Testis (tissue), 2 donors: ENCODE results near the gene UPK3A.

Experiments
- POLR2A ChIP-seq: fragments of 450-650 bp; IDR thresholded peaks from one replicate; pipeline ENCODE4 v1.6.1; 2017; ENCODE audit warnings: antibody characterized with exemption, mild to moderate bottlenecking, moderate library complexity
- TF ChIP-seq, protein P1 (sequence below), 3 experiments: fragments of 450-650 bp in 2 of 3; fragments of 200-600 bp in 1 of 3; sonication (generic) in 1 of 3; IDR thresholded peaks; one replicate each; pipeline ENCODE4 v1.5.1; 2016 to 2019; ENCODE audit warnings: antibody characterized with exemption in 3 of 3, mild to moderate bottlenecking in 2 of 3, moderate library complexity in 1 of 3

- TF ChIP-seq, protein P1, sequence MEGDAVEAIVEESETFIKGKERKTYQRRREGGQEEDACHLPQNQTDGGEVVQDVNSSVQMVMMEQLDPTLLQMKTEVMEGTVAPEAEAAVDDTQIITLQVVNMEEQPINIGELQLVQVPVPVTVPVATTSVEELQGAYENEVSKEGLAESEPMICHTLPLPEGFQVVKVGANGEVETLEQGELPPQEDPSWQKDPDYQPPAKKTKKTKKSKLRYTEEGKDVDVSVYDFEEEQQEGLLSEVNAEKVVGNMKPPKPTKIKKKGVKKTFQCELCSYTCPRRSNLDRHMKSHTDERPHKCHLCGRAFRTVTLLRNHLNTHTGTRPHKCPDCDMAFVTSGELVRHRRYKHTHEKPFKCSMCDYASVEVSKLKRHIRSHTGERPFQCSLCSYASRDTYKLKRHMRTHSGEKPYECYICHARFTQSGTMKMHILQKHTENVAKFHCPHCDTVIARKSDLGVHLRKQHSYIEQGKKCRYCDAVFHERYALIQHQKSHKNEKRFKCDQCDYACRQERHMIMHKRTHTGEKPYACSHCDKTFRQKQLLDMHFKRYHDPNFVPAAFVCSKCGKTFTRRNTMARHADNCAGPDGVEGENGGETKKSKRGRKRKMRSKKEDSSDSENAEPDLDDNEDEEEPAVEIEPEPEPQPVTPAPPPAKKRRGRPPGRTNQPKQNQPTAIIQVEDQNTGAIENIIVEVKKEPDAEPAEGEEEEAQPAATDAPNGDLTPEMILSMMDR (IDR thresholded peaks at IDR 0.05): no peak
- peak; percentile 27 for TF ChIP-seq POLR2A
Measured at GRCh38 chr22:45309422-45310227, 24.9 kb downstream of the UPK3A start, which contains the start of gene FAM118A.
